HepG2 (cell line): ENCODE data around the gene MAN1A1. TPM values are rescaled to one million over a fixed set of nuclear protein-coding genes. Genes with fewer than 3 reads are reported as not detected.
A peak's percentile ranks its signal among the peaks of the same experiment; 100 is the strongest.

ENCODE experiments used
- CBFB ChIP-seq: sonication (generic); formaldehyde crosslinking; IDR thresholded peaks from 2 replicates; pipeline ENCODE4 v1.4.0; 2020; ENCODE audit warnings: missing genetic modification reagents
- CSRNP2 ChIP-seq: sonication (generic); formaldehyde crosslinking; conservative IDR thresholded peaks from 2 replicates; pipeline ENCODE4 v1.8.0; 2022; ENCODE audit warnings: low read depth, missing genetic modification reagents
- CTCF ChIP-seq: sonication (generic); formaldehyde crosslinking; IDR thresholded peaks from 2 replicates; pipeline ENCODE4 v1.5.0; 2020; ENCODE audit warnings: mild to moderate bottlenecking, missing genetic modification reagents, moderate library complexity
- DPF2 ChIP-seq: sonication (generic); formaldehyde crosslinking; IDR thresholded peaks from 2 replicates; pipeline ENCODE4 v1.4.0; 2020; ENCODE audit warnings: mild to moderate bottlenecking, low read depth, missing genetic modification reagents, borderline replicate concordance
- ELF4 ChIP-seq: sonication (generic); formaldehyde crosslinking; IDR thresholded peaks from 2 replicates; pipeline ENCODE4 v1.5.0; 2020; ENCODE audit warnings: missing genetic modification reagents, mild to moderate bottlenecking, moderate library complexity, borderline replicate concordance
- FOXP4 ChIP-seq: sonication (generic); formaldehyde crosslinking; IDR thresholded peaks from 2 replicates; pipeline ENCODE4 v1.4.0; 2020; ENCODE audit warnings: missing genetic modification reagents
- KDM1A ChIP-seq: IDR thresholded peaks from 2 replicates; pipeline ENCODE4 v1.6.1; 2016; ENCODE audit warnings: missing compliant biosample characterization
- NFE2L1 ChIP-seq: sonication (generic); formaldehyde crosslinking; IDR thresholded peaks from 2 replicates; pipeline ENCODE4 v1.4.0; 2020; ENCODE audit warnings: missing genetic modification reagents, mild to moderate bottlenecking, borderline replicate concordance
- NR2C2 ChIP-seq: sonication (generic); formaldehyde crosslinking; IDR thresholded peaks from 2 replicates; pipeline ENCODE4 v1.4.0; 2020; ENCODE audit warnings: missing genetic modification reagents, mild to moderate bottlenecking, moderate library complexity, borderline replicate concordance
- PRDM4 ChIP-seq: sonication (generic); formaldehyde crosslinking; IDR thresholded peaks from 2 replicates; pipeline ENCODE4 v1.9.0; 2021; ENCODE audit warnings: missing genetic modification reagents, borderline replicate concordance
- RFX3 ChIP-seq: IDR thresholded peaks from 2 replicates; pipeline ENCODE4 v1.6.1; 2016; ENCODE audit warnings: missing biosample characterization, missing genetic modification reagents
- SALL2 ChIP-seq: sonication (generic); formaldehyde crosslinking; IDR thresholded peaks from 2 replicates; pipeline ENCODE4 v1.8.1; 2023; ENCODE audit warnings: mild to moderate bottlenecking, missing genetic modification reagents, inconsistent platforms
- SP5 ChIP-seq: IDR thresholded peaks from 2 replicates; pipeline ENCODE4 v1.6.1; 2016; ENCODE audit warnings: low read depth, borderline replicate concordance
- TGIF2 ChIP-seq: IDR thresholded peaks from 2 replicates; pipeline ENCODE4 v1.6.1; 2016; ENCODE audit warnings: control low read depth, missing compliant biosample characterization
- ZBTB7A ChIP-seq: sonication (generic); formaldehyde crosslinking; IDR thresholded peaks from 2 replicates; pipeline ENCODE4 v1.8.0; 2022; ENCODE audit warnings: mild to moderate bottlenecking, missing genetic modification reagents
- ZFY ChIP-seq: sonication (generic); formaldehyde crosslinking; IDR thresholded peaks from 2 replicates; pipeline ENCODE4 v1.4.0; 2020; ENCODE audit warnings: missing genetic modification reagents
- ZNF335 ChIP-seq: sonication (generic); formaldehyde crosslinking; IDR thresholded peaks from 2 replicates; pipeline ENCODE4 v1.4.0; 2020; ENCODE audit warnings: missing genetic modification reagents
- ZNF710 ChIP-seq: sonication (generic); formaldehyde crosslinking; IDR thresholded peaks from 2 replicates; pipeline ENCODE4 v1.5.0; 2020; ENCODE audit warnings: mild to moderate bottlenecking, missing genetic modification reagents, borderline replicate concordance
- polyA plus RNA-seq, 8 experiments: library from polyadenylated mRNA; depleted of rRNA in 3 of 8; stranded (reverse) in 7 of 8; unstranded in 1 of 8; fragments of >200 nt; fragmentation: Illumina TruSeq in 4 of 8; extraction: Trizol in 4 of 8; gene quantifications; 2 replicates each; pipeline versions ENCODE4 v1.2.1 to v1.2.3, GENCODE V29; 2011 to 2016; ENCODE audit warnings: low read depth in 4 of 8, missing spikeins in 1 of 8, mixed read lengths in 1 of 8; ENCODE audit not compliant: insufficient read depth in 1 of 8
- total RNA-seq, 5 experiments: library from RNA; depleted of rRNA; stranded (reverse); fragments of >200 nt; fragmentation: Illumina TruSeq; extraction: Trizol; gene quantifications; 2 replicates each; pipeline ENCODE4 v1.2.3, GENCODE V29; 2016; ENCODE audit warnings: low read depth in 1 of 5

Gene MAN1A1
- total and polyA plus RNA-seq, 2 of the 13 experiments (the other 11 are each of a cell fraction or from before 2014, with no cell fraction given) = 156 to 236 TPM

GRCh38 chr6:119170447-119171087 lies 179.0 kb downstream of the MAN1A1 start (continued):
- TF ChIP-seq ELF4 (CRISPR knock-in tag) = peak; percentile 39; the same call in 1 of the 2 replicates
- TF ChIP-seq FOXP4 = peak; percentile 89
- TF ChIP-seq KDM1A = no peak
- no peak for TF ChIP-seq TGIF2 (CRISPR knock-in tag)
- no peak for TF ChIP-seq ZBTB7A (CRISPR knock-in tag)
- TF ChIP-seq ZNF710 = peak; percentile 99
- no peak for TF ChIP-seq SALL2 (CRISPR knock-in tag)
- TF ChIP-seq NR2C2 (CRISPR knock-in tag) = peak; percentile 18; the same call in 1 of the 2 replicates
- TF ChIP-seq ZFY = no peak; the same call in 1 of the 2 replicates
- TF ChIP-seq PRDM4 (CRISPR knock-in tag) = no peak
- TF ChIP-seq CBFB (CRISPR knock-in tag) = peak; percentile 72; the same call in 1 of the 2 replicates
- no peak for TF ChIP-seq ZNF335 (CRISPR knock-in tag)
- TF ChIP-seq CSRNP2 (CRISPR knock-in tag) = no peak
- TF ChIP-seq SP5 (CRISPR knock-in tag) = peak; percentile 85
- TF ChIP-seq DPF2 (CRISPR knock-in tag) = peak; percentile 88
- TF ChIP-seq RFX3 = no peak; the same call in 1 of the 2 replicates
- TF ChIP-seq CTCF (CRISPR knock-in tag) = no peak
- no peak for TF ChIP-seq NFE2L1 (CRISPR knock-in tag)
